GM10847 (cell line): ENCODE data around the gene SF3A2.

Experiments used
- POLR2A ChIP-seq: IDR thresholded peaks from 2 replicates; pipeline ENCODE4 v1.6.1; 2011; ENCODE audit not compliant: insufficient read length; ENCODE audit errors: extremely low read depth

Gene SF3A2

DNA sequence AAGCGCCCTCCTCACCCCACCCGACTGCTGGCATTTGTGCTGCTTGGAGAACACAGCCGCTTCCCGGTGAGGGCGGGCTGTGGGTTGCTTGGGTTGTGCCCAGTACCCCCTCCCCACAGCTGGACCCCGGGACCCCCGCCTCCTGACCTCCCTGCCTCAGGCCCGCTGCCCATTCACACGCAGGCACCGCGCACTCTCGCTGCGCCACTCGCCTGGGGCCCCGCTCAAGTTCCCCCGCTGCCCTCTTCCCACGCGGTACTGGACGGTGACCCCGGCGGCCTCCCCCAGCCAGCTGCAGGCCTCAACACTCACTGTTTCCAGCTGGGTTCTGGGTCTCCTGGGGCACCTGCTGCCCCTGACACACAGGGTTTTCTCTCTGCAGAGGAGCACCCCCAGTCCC lies 16.9 kb upstream of the SF3A2 start:
- TF ChIP-seq POLR2A = no peak

DNA sequence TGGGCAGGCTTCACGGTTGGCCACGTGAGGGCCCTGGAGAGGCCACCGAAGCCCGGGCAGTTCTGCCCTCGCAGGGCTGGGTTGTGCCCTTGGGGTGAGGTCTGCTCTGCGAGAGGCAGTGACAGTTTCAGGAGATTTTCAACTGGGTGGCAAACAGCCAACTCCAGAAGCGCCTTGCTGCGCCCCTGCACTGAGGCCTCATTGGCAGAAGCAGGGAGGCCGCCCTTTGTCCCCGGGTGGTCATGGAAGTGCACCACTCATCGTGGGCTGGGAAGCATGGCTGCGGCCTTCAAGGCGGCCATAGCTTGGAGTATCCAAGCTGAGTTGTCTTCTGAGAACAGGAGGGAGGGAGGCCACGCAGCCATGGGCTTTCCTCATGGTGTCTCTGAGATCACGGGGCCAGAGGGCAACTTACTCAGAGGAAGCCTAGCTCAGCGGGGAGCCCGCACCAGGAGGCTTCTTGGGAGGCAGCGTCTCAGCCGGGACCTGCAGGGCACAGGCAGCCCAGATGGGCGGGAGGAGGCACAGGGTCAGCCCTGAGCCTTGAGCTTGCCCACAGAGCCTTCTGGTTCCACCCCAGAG lies 15.3 kb upstream of the SF3A2 start:
- TF ChIP-seq POLR2A = no peak

DNA sequence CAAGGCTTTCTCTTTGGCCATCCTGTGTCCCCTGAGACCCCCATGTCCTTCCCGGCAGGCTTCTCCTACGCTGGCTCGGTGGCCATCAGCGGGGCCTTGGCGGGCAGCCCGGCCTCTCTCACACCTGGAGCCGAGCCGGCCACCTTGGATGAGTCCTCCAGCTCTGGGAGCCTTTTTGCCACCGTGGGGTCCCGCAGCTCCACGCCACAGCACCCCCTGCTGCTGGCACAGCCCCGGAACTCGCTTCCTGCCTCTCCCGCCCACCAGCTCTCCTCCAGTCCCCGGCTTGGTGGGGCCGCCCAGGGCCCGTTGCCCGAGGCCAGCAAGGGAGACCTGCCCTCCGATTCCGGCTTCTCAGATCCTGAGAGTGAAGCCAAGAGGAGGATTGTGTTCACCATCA lies 14.7 kb upstream of the SF3A2 start:
- no peak for TF ChIP-seq POLR2A

DNA sequence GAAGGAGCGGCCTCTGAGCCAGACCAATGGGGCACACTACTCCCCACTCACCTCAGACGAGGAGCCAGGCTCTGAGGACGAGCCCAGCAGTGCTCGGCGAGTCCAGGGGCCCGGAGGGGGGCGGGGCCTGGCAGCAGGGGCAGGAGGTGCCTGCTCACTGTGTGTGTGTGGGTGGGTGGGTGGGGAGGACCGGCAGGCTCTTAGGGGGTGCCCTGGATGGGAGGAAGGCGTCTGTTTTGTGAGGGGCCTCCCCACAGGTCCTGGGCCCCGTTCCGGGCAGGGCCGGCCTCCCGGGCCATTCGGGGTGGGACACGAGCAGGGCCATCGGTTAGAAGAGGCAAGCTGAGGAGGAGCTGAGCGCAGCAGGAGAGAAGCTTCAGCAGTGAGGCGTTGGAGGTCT lies 13.2 kb upstream of the SF3A2 start:
- no peak for TF ChIP-seq POLR2A

DNA sequence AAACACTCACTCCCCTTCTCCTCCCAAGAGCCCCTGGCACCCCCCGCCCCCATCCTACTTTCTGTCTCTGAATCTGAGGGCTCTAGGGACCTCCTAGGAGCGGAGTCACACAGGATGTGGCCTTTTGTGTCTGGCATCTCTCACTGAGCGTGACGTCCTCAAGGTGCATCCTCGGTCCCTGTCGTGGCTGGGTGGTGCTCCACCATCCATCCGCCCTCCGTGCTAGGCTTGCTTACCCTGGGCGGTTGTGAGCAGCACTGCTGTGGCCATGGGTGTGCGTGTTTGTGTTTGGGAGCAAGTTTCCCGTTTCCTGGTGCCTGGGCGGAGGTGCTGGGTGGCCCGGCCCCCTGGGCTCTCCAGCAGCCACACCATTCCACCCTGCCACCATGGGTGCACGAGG lies 12.7 kb upstream of the SF3A2 start:
- TF ChIP-seq POLR2A = no peak

DNA sequence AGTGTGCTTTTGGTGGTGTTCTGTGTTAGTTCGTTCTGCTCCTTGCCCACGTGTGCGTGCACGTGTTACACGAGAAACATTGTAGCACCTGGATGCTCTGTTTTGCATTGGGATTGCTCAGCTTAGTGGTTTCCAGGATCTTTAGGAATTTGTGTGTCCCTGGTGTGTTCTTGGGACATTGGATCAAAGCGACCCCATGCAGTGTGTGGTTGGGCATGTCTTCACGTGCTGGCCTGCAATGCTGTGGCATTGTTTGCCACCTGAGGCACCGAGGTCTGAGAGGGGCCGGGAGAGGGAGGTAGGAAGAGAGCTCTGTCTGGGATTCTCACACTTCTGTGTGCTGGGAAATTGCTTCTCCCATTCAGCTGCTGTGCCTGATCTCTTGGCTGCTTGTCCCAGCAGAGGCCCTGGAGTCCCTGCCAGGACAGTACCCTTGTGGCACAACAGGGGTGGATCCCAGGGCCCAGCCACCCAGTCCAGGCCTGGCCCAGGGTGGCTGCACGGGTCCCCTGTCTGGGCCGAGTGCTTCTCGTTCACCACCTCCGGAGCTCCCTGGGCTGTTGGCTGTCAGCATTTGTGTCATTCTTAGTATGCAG lies 11.8 kb upstream of the SF3A2 start:
- TF ChIP-seq POLR2A = no peak

DNA sequence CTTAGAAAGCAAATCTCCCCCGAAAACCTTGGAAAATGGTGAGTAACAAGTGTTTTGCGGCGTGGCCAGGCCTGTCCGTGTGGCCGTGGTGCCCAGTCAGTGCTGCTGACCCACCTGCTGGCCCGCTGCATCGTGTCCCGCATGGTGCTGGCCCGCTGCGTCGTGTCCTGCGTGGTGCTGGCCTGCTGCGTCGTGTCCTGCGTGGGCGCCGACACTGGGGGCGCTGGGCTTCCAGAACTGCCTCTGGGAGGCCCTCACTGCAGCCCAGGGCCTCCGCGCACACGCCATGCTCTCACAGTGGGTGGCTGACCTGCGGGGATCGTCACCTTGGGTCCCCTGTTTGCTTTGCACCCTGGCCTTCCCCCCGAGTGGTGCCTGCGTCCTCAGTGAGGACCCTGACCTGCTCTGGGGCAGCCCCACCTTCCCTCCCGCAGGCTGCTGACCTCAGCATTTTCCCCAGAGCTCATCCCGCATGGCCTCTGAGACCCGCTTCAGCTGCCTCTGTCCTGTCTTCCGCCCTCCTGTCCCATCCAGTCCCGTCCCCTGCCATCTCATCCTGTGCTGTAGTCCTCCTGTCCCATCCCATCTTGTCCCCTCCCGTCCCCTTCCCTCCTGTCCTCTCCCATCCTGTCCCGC lies 11.1 kb upstream of the SF3A2 start:
- TF ChIP-seq POLR2A = no peak

DNA sequence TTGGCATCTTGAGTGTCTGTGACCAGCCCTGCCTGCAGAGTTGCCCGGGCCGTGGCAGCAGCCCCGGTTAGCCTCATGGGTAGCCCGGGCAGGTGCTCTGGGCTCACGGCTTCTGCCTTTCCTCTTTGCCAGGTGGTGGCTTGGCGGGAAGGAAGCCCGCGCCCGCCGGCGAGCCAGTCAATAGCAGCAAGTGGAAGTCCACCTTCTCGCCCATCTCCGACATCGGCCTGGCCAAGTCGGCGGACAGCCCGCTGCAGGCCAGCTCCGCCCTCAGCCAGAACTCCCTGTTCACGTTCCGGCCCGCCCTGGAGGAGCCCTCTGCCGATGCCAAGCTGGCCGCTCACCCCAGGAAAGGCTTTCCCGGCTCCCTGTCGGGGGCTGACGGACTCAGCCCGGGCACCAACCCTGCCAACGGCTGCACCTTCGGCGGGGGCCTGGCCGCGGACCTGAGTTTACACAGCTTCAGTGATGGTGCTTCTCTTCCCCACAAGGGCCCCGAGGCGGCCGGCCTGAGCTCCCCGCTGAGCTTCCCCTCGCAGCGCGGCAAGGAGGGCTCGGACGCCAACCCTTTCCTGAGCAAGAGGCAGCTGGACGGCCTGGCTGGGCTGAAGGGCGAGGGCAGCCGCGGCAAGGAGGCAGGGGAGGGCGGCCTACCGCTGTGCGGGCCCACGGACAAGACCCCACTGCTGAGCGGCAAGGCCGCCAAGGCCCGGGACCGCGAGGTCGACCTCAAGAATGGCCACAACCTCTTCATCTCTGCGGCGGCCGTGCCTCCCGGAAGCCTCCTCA lies 10.4 kb upstream of the SF3A2 start:
- no peak for TF ChIP-seq POLR2A

DNA sequence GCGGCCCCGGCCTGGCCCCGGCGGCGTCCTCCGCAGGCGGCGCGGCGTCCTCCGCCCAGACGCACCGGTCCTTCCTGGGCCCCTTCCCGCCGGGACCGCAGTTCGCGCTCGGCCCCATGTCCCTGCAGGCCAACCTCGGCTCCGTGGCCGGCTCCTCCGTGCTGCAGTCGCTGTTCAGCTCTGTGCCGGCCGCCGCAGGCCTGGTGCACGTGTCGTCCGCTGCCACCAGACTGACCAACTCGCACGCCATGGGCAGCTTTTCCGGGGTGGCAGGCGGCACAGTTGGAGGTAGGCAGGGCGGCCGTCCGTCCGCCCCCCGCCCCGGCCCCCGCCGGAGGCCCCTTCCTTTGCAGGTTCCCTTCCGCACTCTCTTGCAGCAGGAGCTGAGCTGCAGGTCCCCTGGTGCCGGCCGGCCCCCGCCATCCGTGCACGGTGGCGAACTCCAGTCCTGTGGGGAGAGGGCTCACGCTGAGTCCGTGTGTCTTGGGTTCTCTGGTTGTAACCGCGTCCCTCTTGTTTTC lies 9.7 kb upstream of the SF3A2 start:
- no peak for TF ChIP-seq POLR2A

DNA sequence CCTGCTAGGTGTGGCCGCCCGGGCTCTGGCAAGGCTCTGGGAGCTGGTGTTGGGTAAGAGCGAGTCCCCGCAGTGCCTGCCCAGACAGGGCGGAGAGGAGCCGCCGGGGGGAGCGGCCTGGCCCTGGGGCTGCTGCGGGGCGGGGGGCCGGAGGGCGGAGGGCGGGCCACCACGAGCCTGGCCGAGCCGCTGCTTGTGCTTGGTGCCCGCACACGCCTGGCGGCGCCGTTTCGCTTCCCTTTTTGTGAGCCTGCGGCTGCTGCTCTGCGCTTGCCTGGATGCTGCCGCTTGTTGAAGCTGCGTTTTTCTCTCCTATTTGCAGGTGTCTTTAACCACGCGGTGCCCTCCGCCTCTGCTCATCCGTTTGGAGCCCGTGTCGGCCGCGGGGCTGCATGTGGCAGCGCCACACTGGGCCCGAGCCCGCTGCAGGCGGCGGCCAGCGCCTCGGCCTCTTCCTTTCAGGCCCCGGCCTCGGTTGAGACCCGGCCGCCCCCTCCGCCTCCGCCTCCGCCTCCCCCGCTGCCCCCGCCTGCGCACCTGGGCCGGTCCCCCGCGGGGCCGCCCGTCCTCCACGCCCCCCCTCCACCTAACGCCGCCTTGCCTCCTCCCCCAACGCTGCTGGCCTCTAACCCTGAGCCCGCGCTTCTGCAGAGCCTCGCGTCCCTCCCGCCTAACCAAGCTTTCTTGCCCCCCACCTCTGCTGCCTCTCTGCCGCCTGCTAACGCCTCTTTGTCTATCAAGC lies 9.0 kb upstream of the SF3A2 start:
- TF ChIP-seq POLR2A = no peak

DNA sequence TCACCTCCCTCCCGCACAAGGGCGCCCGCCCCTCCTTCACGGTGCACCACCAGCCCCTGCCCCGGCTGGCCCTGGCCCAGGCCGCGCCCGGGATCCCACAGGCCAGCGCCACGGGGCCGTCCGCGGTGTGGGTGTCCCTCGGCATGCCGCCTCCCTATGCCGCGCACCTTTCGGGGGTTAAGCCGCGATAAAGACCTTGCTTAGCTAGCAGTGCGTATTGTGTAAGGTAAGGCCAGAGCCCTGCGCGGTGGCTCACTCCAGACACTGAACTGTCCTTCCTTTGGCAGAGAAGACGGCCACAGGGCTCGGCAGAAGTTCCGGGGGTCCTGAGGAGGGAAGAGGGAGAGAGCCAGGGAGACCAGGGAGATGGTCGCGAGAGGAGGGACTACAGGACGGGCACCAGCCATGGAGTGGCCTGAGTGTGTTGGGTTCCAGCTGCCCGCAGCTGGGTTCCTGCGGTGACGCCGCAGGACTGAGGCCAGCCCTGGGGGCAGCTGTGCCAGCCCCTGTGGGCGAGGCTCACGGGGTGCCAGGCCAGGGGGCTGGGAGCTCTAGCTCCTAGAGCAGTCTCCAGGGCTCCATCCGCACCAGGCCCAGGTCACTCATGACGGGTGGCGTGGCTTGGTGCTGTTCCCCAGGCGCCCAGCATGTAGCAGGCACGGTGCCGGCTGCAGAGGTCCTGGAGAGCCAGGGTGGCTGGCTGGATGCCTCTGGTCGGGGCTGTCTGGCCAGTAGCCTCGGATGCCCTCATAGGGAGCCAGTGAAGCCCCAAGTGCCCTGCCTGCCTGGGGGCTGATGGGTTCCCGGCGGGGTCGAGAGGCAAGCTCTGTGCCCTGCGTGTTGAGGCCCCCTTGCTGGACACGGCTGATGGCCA lies 8.2 kb upstream of the SF3A2 start:
- TF ChIP-seq POLR2A = no peak

DNA sequence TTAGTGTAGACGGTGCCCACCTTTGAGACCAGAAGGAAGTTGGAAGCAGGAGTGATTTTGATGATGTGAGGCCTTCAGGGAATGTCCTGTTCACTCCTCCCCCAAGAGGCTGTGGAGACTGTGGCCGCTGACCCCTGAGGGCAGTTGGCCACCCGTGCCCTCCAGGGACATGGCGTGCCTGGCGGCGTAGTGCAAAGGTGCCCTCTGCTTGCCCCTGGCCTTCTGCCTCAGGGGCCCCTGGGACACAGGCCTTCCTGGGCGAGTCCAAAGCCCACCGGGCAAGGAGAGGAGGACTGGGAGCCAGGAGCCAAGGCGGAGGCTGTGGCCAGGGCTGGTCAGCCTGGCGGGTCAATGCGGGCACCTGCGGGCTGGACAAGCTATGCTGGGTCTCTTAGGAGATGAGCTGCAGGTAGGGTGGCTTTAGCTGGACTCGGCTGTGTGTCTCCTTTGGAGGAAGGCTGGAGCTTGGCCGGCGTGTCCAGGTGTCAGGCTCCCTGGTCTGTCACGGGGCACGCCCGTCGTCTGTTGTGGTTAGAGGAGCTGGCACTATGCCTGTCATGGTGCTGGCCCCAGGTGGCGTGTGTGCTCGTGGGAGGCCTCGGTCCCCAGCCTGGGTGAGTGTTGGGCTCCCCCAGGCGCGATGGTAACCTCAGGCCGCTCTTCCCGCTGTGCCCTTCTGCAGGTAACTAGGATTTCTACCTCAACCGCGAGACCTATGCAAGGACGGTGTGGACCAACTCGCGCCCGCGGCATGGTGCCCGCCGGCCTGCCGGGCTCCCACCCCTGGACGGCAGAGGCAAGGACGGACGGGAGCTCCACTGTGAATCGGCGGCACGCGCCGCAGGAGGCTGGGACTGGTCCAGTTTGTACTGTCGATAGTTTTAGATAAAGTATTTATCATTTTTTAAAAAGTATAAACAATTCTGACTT lies 7.3 kb upstream of the SF3A2 start:
- no peak for TF ChIP-seq POLR2A

DNA sequence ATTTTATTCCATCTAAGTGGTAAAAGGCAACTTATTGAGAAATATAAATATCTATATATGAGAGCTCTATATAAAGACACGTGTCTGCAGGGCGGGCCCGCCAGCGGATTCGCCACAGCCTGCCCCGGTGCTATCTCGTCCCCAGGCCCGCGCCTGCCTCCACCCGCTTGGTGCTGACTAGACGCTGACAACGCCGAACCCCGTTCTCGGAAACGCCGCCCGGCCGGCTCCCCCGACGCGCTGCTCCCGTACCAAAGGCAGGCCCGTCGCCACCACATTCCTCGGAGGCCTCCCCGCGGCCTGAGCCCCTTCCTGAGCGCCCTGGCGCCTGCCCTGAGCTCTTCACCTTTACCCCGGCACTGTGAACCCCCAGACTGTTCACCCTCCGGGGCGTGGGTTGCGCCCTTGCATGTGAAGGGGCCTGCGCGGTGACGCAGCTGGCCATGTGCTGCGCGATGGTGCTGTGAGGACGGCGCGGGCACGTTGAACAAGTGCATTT lies 6.5 kb upstream of the SF3A2 start:
- TF ChIP-seq POLR2A = no peak

DNA sequence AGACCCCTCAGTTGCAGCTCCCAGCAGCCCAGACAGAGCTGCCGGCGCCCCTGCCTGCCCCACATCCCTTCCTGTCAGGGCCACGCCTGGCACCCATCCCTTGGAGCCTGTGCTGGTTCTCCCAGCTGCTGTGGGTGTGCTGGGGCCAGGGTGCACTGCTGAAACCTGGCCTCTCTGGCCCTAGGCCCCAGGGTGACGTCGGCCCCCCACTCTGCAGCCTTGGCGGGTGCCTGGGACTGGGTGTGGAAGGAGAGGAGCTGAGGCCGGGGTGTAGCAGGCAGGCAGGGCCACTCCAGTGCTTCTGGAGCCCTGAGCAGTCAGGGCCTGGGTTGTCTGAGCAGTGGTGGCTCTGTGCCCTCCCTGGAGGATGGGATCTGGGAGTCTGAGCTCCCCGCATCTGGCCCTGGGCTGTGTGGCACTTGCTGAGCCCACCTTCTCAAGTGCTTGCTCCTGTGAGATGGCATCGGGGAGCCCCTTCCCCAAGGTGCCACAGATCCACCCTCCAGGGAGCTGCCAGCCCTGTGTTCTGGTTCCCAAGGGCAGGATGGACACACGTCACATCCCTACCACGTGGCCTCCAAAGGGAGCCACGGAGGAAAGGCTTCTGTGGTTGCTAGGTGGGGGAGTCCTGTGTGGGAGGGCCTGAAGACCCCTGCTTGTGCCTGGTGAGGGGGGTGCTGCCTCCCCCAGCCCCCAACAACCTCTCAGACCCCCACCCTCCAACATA lies 5.7 kb upstream of the SF3A2 start:
- no peak for TF ChIP-seq POLR2A
